AG09319 (cell line): ENCODE results near the gene PRKG1.
"Not testable (repeated sequence)": the region's sequence is repeated elsewhere in the genome, so short reads cannot be mapped to it uniquely, and the experiment has no call there.

ENCODE experiments used
- DNase-seq: peaks from one replicate; pipeline ENCODE4 v3.0.0-alpha.2; 2010; ENCODE audit warnings: low read depth; ENCODE audit errors: extremely low read depth
- CTCF ChIP-seq: IDR thresholded peaks from 2 replicates; pipeline ENCODE4 v1.5.1; 2011; ENCODE audit warnings: low read depth, mild to moderate bottlenecking, inconsistent platforms, low read length, moderate library complexity

PRKG1 gene

GRCh38 chr10:52228556-52228955, 1154.3 kb downstream of the PRKG1 start:
- no peak for DNase-seq
- no peak for TF ChIP-seq CTCF

GRCh38 chr10:52229291-52229931, 1155.1 kb downstream of the PRKG1 start:
- TF ChIP-seq CTCF = no peak
- DNase-seq = no peak

GRCh38 chr10:52232561-52233350, 1158.5 kb downstream of the PRKG1 start:
- TF ChIP-seq CTCF = no peak
- no peak for DNase-seq

- not testable (repeated sequence) for DNase-seq
These were observed 1159.2 kb downstream of the PRKG1 start for GRCh38 chr10:52233351-52233991.

GRCh38 chr10:52239771-52240170, 1165.5 kb downstream of the PRKG1 start:
- DNase-seq = no peak
- TF ChIP-seq CTCF = no peak

GRCh38 chr10:52245547-52245946, 1171.3 kb downstream of the PRKG1 start:
- no peak for DNase-seq
- TF ChIP-seq CTCF = no peak

- not testable (repeated sequence) for DNase-seq
These were observed 1173.6 kb downstream of the PRKG1 start for GRCh38 chr10:52247929-52248328.

- no peak for DNase-seq
- no peak for TF ChIP-seq CTCF
These were observed 1174.5 kb downstream of the PRKG1 start for GRCh38 chr10:52248697-52249306.
